ENCODE measurements around the gene DENND10. TPM values are rescaled to one million over a fixed set of nuclear protein-coding genes. Genes with fewer than 3 reads are reported as not detected.

Gene DENND10
- total RNA-seq, 6 experiments from 2014 or later: 24.0 to 46.4 (median 36.1) TPM

DNA sequence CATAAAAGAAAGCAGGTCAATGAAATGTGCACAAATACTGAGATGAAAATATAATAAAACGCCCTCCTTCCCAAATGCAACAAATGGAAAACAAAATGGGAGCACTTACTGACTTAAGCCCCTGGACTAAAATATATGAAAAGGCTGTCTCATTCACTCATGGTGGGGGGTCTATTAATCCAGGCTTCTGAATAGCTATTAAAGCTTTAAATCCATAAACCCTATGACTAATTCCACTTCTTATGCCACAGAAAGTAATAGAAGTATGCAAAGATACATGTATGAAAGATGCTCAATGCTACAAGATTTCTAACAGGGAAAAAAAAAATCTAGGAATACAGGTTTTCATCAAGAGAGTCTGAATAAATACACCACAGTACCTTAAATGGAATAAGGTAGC lies 43.8 kb upstream of the DENND10 start:
- peaks cover 24 to 98% (median 70%) of the 10 kb centered on the region in 4 donors for H3K36me3 ChIP-seq
- intact Hi-C loops (cut with DNase I): no loop called here

DNA sequence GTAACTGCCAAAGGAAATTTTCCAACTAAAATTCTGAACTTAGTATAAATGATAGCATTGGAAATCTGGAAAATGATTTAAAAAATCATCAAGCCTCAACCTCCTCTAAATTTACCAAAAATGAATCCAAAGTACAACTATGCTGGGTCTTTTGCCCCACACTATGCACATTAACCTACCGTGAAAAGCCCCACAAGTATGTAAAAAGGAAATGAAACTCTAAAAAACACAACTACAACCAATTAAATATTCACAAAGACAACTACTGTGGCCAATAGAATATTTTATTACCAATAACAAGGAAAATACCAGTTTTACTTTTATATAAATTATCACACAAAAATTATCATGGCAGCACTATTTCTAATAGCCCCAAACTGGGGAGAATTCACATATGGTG lies 42.6 kb upstream of the DENND10 start:
- ATAC-seq (no peak), DNase-seq (no peak)
- 80% methylated on average over 1 of the region's 1 CpG for WGBS (ENCODE audit: insufficient coverage, low coverage, low lambda C conversion rate, missing lambda C conversion rate)
- Histone ChIP-seq H3K9me3 (no peaks in the 10 kb centered on the region), H3K4me1 (no peaks in the 10 kb centered on the region), H3K4me3 (no peak overlapping the region), H3K27ac (no peak overlapping the region), H3K27me3 (no peaks in the 10 kb centered on the region), H3K36me3 (peaks cover 28 to 98% (median 67%) of the 10 kb centered on the region in 4 donors)
- intact Hi-C loops (cut with DNase I): no loop called here
- no peak for TF ChIP-seq POLR2A (IDR thresholded peaks at IDR 0.05)

More for the DNA sequence above, 43.8 kb upstream of the DENND10 start:
- TF ChIP-seq, protein P1, sequence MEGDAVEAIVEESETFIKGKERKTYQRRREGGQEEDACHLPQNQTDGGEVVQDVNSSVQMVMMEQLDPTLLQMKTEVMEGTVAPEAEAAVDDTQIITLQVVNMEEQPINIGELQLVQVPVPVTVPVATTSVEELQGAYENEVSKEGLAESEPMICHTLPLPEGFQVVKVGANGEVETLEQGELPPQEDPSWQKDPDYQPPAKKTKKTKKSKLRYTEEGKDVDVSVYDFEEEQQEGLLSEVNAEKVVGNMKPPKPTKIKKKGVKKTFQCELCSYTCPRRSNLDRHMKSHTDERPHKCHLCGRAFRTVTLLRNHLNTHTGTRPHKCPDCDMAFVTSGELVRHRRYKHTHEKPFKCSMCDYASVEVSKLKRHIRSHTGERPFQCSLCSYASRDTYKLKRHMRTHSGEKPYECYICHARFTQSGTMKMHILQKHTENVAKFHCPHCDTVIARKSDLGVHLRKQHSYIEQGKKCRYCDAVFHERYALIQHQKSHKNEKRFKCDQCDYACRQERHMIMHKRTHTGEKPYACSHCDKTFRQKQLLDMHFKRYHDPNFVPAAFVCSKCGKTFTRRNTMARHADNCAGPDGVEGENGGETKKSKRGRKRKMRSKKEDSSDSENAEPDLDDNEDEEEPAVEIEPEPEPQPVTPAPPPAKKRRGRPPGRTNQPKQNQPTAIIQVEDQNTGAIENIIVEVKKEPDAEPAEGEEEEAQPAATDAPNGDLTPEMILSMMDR (IDR thresholded peaks at IDR 0.05): no peak
- TF ChIP-seq POLR2A (IDR thresholded peaks at IDR 0.05): no peak
- Histone ChIP-seq H3K4me3 (no peak overlapping the region), H3K9me3 (no peaks in the 10 kb centered on the region), H3K4me1 (no peaks in the 10 kb centered on the region), H3K27me3 (no peaks in the 10 kb centered on the region), H3K27ac (no peak overlapping the region)
- DNase-seq (no peak), ATAC-seq (no peak)
- 92% methylated on average over 1 of the region's 1 CpG for WGBS (ENCODE audit: insufficient coverage, low coverage, low lambda C conversion rate, missing lambda C conversion rate)

DNA sequence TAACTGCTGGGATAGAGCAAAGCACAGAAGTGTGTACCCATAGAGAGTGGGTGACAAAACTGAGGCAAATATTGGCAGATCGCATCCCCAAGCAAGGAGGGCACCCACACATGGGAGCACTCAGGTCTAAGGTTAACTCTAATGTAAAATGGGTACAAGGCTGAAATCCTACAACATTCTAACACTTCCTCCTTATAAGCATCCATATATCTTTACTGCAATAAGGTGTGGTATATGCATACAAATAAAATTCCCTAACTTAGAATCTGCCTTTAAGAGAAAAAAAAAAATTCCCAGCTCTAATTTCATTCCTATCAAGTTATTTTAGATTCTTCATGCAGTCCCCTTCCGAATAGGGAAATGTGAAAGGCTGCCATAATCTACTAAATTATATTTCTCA lies 42.0 kb upstream of the DENND10 start:
- no peak for TF ChIP-seq POLR2A (IDR thresholded peaks at IDR 0.05)
- TF ChIP-seq, protein P1 (IDR thresholded peaks at IDR 0.05): no peak
- Histone ChIP-seq H3K36me3 (peaks cover 25 to 98% (median 64%) of the 10 kb centered on the region in 4 donors), H3K4me1 (no peaks in the 10 kb centered on the region), H3K4me3 (no peak overlapping the region), H3K27ac (no peak overlapping the region), H3K9me3 (no peaks in the 10 kb centered on the region), H3K27me3 (no peaks in the 10 kb centered on the region)
- intact Hi-C loops (cut with DNase I): no loop called here
- no peak for ATAC-seq
- no peak for DNase-seq
- WGBS (ENCODE audit: insufficient coverage, low coverage, low lambda C conversion rate, missing lambda C conversion rate): 100% methylated on average over 2 of the region's 2 CpGs

DNA sequence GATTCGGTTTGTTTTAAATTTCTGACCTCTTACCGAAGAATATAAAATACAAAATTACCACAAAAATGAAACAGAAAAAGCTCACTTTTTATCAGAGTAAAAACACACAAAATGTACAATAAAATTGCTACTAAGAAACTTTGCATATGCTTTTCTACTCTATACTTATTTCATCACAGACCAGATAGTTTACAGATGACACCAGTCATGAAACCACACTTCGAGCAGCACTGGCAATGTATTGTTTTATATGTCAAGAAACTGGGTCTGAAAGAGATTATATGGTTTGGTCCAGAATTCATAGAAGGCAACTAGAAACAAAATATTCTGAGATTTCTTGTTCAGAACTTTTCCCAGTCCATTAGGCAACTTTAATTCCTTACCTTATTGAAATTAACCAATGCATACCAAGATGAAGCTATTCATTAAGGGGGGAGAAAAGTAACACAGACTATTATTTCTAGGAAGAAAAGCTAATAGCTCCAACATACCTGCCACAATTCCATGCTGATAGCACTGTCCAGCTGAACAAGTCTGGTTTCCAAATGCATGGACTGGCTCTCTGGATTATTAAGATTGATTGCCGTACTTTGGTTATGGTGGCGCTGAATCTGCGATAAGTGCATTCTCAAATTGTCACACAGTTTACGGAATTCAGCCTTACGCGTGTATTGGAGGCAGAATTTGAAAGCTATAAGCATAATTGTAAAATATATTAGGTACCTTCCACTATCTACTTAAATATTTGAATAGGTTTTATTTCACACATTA lies 33.3 kb upstream of the DENND10 start:
- DNase-seq (no peak), ATAC-seq (no peak)
- TF ChIP-seq, protein P1 (IDR thresholded peaks at IDR 0.05): no peak
- H3K4me1 ChIP-seq: peaks cover 0 to 12% (median 5%) of the 10 kb centered on the region in 4 donors
- no peaks in the 10 kb centered on the region for H3K9me3 ChIP-seq
- H3K27ac ChIP-seq: no peak overlapping the region
- intact Hi-C loops (cut with DNase I): no loop called here
- 91% methylated on average over 9 of the region's 9 CpGs for WGBS (ENCODE audit: insufficient coverage, low coverage, low lambda C conversion rate, missing lambda C conversion rate)
- H3K27me3 ChIP-seq: no peaks in the 10 kb centered on the region
- peaks cover 17 to 85% (median 35%) of the 10 kb centered on the region in 4 donors for H3K36me3 ChIP-seq
- no peak overlapping the region for H3K4me3 ChIP-seq

DNA sequence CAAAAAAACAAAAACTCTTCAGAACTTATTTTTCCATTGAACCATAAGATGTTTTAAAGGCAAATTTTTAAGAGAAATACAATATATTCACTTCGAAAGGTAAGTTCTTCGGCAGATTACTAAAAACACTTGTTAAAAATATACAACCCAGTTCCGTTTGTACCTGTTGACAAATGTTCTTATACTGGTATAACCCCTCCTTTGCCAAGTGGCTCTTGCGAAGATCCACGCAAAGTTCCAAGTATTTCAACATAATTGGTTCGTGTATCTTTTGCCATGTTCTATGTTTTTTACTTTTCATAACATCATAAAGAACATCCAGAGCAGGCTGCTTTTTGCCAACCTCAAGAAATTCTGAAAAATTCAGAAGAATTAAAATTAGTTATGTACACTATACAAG lies 30.3 kb upstream of the DENND10 start:
- H3K27me3 ChIP-seq: no peaks in the 10 kb centered on the region
- H3K9me3 ChIP-seq: no peaks in the 10 kb centered on the region
- H3K36me3 ChIP-seq: peaks cover 12 to 55% (median 21%) of the 10 kb centered on the region in 4 donors
- no peak overlapping the region for H3K4me3 ChIP-seq
- no peak overlapping the region for H3K27ac ChIP-seq
- ATAC-seq (peak in 2 of 4 donors; percentile 35 to 36), DNase-seq (no peak)
- intact Hi-C loops (cut with DNase I): no loop called here
- WGBS (ENCODE audit: insufficient coverage, low coverage, low lambda C conversion rate, missing lambda C conversion rate): 45% methylated on average over 6 of the region's 6 CpGs
- TF ChIP-seq, protein P1 (IDR thresholded peaks at IDR 0.05): no peak
- H3K4me1 ChIP-seq: peaks cover 0 to 35% (median 12%) of the 10 kb centered on the region in 4 donors
